ENCODE data around the gene B3GLCT.

DNA sequence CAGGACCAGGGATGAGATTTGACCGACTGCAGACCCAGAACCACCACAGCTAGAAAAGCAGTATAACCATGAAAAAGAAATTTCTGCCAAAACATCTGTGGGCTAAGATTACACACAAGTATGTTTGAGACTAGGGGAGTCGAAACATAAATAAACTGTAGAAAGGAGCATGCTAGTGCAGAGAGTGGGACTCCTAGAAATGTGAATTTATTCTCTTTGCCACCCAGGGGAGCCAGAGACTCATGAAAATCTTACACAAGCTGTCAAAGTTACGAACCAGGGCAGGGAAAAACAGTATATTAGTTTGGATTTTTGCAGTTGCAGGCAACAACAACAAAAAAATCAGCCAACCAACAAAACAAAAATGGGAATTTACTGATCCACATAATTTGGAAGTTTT is 25.8 kb upstream of the B3GLCT start:
- TF ChIP-seq, protein P1, sequence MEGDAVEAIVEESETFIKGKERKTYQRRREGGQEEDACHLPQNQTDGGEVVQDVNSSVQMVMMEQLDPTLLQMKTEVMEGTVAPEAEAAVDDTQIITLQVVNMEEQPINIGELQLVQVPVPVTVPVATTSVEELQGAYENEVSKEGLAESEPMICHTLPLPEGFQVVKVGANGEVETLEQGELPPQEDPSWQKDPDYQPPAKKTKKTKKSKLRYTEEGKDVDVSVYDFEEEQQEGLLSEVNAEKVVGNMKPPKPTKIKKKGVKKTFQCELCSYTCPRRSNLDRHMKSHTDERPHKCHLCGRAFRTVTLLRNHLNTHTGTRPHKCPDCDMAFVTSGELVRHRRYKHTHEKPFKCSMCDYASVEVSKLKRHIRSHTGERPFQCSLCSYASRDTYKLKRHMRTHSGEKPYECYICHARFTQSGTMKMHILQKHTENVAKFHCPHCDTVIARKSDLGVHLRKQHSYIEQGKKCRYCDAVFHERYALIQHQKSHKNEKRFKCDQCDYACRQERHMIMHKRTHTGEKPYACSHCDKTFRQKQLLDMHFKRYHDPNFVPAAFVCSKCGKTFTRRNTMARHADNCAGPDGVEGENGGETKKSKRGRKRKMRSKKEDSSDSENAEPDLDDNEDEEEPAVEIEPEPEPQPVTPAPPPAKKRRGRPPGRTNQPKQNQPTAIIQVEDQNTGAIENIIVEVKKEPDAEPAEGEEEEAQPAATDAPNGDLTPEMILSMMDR (IDR thresholded peaks at IDR 0.05): peak; percentile 54
- TF ChIP-seq, protein P2, sequence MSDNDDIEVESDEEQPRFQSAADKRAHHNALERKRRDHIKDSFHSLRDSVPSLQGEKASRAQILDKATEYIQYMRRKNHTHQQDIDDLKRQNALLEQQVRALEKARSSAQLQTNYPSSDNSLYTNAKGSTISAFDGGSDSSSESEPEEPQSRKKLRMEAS (IDR thresholded peaks at IDR 0.05; ENCODE audit: low read depth): no peak
- TF ChIP-seq MXI1 (IDR thresholded peaks at IDR 0.05; ENCODE audit: low read depth, low read length) (no peak), EZH2phosphoT487 (IDR thresholded peaks at IDR 0.05; ENCODE audit: borderline replicate concordance, low read depth) (no peak), POLR2AphosphoS5 (IDR thresholded peaks at IDR 0.05; ENCODE audit: low read depth, low read length) (no peak), SMC3 (IDR thresholded peaks at IDR 0.05; ENCODE audit: low read depth, low read length) (no peak; the same call in 1 of the 2 replicates)
